RWPE2 (cell line): ENCODE results near the gene OR5K3.
"Not testable (repeated sequence)": the region's sequence is repeated elsewhere in the genome, so short reads cannot be mapped to it uniquely, and the experiment has no call there.

Source experiments
- ATAC-seq: fragments of 200-7000 bp; cut with Tn5 transposase; 3 replicates; pipeline ENCODE4 v1.9.1; 2021; ENCODE audit warnings: low read depth
- DNase-seq: peaks from one replicate; pipeline ENCODE4 v3.0.0-alpha.2; 2020; ENCODE audit warnings: low spot score
- H3K27ac ChIP-seq: fragments of 450-650 bp; 2 replicates; pipeline ENCODE4 v1.5.1; 2017; ENCODE audit warnings: mild to moderate bottlenecking; ENCODE audit not compliant: poor library complexity, severe bottlenecking
- H3K27me3 ChIP-seq: fragments of 250-450 bp; sonication (Bioruptor Pico); 2 replicates; pipeline ENCODE4 v1.5.1; 2021; ENCODE audit warnings: mild to moderate bottlenecking, moderate library complexity; ENCODE audit not compliant: insufficient read depth, poor library complexity, severe bottlenecking
- H3K36me3 ChIP-seq: fragments of 250-450 bp; sonication (Bioruptor Pico); 2 replicates; pipeline ENCODE4 v1.5.1; 2020; ENCODE audit warnings: low read depth, mild to moderate bottlenecking, moderate library complexity
- H3K4me1 ChIP-seq: fragments of 250-450 bp; sonication (Bioruptor Pico); 2 replicates; pipeline ENCODE4 v1.5.1; 2021; ENCODE audit warnings: mild to moderate bottlenecking, moderate library complexity; ENCODE audit not compliant: insufficient read depth, poor library complexity, severe bottlenecking
- H3K4me3 ChIP-seq: fragments of 250-450 bp; sonication (Bioruptor Pico); 2 replicates; pipeline ENCODE4 v1.5.1; 2021; ENCODE audit warnings: mild to moderate bottlenecking, moderate library complexity; ENCODE audit not compliant: severe bottlenecking
- H3K9me3 ChIP-seq: fragments of 250-450 bp; sonication (Bioruptor Pico); 2 replicates; pipeline ENCODE4 v1.5.1; 2021; ENCODE audit warnings: mild to moderate bottlenecking, moderate library complexity; ENCODE audit not compliant: severe bottlenecking
- TF ChIP-seq, protein P1 (sequence below): fragments of 450-650 bp; IDR thresholded peaks from one replicate; pipeline ENCODE4 v1.5.1; 2017; ENCODE audit warnings: mild to moderate bottlenecking, moderate library complexity; ENCODE audit not compliant: poor library complexity, severe bottlenecking

The OR5K3 gene

GRCh38 chr3:98388147-98388546 is 2.3 kb upstream of the OR5K3 start:
- DNase-seq: no peak
- H3K4me1 ChIP-seq: no peaks in the 10 kb centered on the region

DNA sequence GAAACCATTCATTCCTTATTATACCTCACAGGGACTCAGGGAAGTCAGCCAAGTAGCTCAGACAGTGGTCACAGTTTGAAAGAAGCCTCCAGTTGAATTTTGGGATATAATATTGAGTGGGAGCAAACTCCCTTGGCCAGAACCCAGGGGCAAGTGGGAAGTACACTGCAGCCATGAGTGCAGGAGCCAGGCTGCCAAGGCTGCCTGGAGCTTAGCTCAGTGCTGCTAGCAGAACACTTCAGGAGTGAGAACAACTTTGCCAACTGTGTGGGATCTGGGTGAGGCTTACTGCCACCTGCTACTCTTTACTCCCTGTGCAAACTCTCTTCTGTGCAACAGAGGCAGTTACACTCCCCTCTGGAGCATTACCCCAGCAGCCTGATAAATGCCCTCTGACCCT is 4.6 kb downstream of the OR5K3 start:
- ATAC-seq: no peak
- TF ChIP-seq, protein P1, sequence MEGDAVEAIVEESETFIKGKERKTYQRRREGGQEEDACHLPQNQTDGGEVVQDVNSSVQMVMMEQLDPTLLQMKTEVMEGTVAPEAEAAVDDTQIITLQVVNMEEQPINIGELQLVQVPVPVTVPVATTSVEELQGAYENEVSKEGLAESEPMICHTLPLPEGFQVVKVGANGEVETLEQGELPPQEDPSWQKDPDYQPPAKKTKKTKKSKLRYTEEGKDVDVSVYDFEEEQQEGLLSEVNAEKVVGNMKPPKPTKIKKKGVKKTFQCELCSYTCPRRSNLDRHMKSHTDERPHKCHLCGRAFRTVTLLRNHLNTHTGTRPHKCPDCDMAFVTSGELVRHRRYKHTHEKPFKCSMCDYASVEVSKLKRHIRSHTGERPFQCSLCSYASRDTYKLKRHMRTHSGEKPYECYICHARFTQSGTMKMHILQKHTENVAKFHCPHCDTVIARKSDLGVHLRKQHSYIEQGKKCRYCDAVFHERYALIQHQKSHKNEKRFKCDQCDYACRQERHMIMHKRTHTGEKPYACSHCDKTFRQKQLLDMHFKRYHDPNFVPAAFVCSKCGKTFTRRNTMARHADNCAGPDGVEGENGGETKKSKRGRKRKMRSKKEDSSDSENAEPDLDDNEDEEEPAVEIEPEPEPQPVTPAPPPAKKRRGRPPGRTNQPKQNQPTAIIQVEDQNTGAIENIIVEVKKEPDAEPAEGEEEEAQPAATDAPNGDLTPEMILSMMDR: no peak
- H3K36me3 ChIP-seq: no peaks in the 10 kb centered on the region
- no peak for DNase-seq
- H3K27ac ChIP-seq: no peak overlapping the region
- H3K4me3 ChIP-seq: no peak overlapping the region
- H3K4me1 ChIP-seq: no peaks in the 10 kb centered on the region
- peaks cover 6% of the 10 kb centered on the region for H3K9me3 ChIP-seq
- no peaks in the 10 kb centered on the region for H3K27me3 ChIP-seq

More at GRCh38 chr3:98388147-98388546, 2.3 kb upstream of the OR5K3 start:
- Histone ChIP-seq H3K36me3 (no peaks in the 10 kb centered on the region), H3K4me3 (no peak overlapping the region), H3K27me3 (no peaks in the 10 kb centered on the region), H3K27ac (no peak overlapping the region), H3K9me3 (no peaks in the 10 kb centered on the region)
- TF ChIP-seq, protein P1: no peak
- no peak for ATAC-seq

DNA sequence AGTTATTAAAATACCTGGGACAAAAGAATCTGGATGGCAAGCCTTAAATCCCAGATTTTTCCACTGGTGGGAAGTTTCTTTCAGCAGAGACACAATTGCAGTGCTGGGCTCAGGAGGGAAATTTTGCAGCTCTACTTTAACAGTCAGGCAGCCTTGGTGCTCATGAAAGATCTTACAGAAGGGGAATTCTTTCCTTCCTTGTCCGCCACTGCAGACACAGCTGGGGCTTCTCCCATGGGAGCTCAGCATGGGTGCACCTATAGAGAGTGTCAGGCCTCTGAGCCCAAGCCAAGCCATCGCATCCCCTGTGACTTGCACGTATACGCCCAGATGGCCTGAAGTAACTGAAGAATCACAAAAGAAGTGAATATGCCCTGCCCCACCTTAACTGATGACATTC is 6.0 kb downstream of the OR5K3 start:
- not testable (repeated sequence) for H3K9me3 ChIP-seq, H3K36me3 ChIP-seq, H3K27me3 ChIP-seq, ATAC-seq, H3K27ac ChIP-seq, H3K4me1 ChIP-seq, DNase-seq, H3K4me3 ChIP-seq

GRCh38 chr3:98398513-98398912 is 8.0 kb downstream of the OR5K3 start:
- DNase-seq: no peak
- peaks cover 6% of the 10 kb centered on the region for H3K9me3 ChIP-seq
- no peak for ATAC-seq
- H3K4me1 ChIP-seq: no peaks in the 10 kb centered on the region
- H3K36me3 ChIP-seq: no peaks in the 10 kb centered on the region
- H3K27ac ChIP-seq: no peak overlapping the region
- no peak overlapping the region for H3K4me3 ChIP-seq
- no peaks in the 10 kb centered on the region for H3K27me3 ChIP-seq
- TF ChIP-seq, protein P1: no peak

DNA sequence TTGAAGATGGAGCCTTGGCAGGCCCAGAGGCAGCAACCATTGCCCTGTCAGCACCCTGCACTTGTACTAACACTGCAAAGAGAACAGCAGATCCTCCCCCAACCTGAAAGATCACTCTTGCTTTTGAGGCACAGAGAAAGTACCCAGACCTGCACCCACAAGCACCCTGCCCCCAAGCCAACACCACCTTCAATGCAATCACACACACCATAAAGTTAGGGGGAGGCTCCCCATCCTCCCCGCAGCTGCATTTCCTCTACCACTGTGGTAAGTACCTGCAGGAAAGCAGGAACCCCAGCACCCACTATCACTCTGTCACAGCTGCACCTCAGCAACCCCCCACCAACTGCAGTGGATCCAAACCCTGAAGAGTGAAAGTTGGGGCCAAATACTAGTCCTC is 12.0 kb downstream of the OR5K3 start:
- no peak for DNase-seq
- no peaks in the 10 kb centered on the region for H3K27me3 ChIP-seq
- H3K4me3 ChIP-seq: no peak overlapping the region
- no peak for ATAC-seq
- no peaks in the 10 kb centered on the region for H3K36me3 ChIP-seq
- peaks cover 6% of the 10 kb centered on the region for H3K9me3 ChIP-seq
- TF ChIP-seq, protein P1: no peak
- H3K27ac ChIP-seq: no peak overlapping the region
- H3K4me1 ChIP-seq: no peaks in the 10 kb centered on the region
